Uterus (tissue), 4 donors: ENCODE measurements around the gene CACNA1C. TPM values are rescaled to one million over a fixed set of nuclear protein-coding genes. Genes with fewer than 3 reads are reported as not detected.
A peak's percentile ranks its signal among the peaks of the same experiment; 100 is the strongest.

Experiments used
- DNase-seq, 2 donors: peaks; one replicate each; pipeline ENCODE4 v3.0.0-alpha.2; 2019 to 2020
- H3K27ac ChIP-seq, 2 donors: fragments of 200-600 bp; sonication (generic); 1 replicate in 1 of 2; 2 replicates in 1 of 2; pipeline ENCODE4 v1.5.1; 2016 to 2018
- H3K27me3 ChIP-seq, 2 donors: fragments of 200-600 bp; sonication (generic); one replicate each; pipeline ENCODE4 v1.5.1; 2018 to 2019; ENCODE audit warnings: control low read depth in 1 of 2
- H3K36me3 ChIP-seq, 2 donors: fragments of 200-600 bp; sonication (generic); one replicate each; pipeline ENCODE4 v1.5.1; 2019; ENCODE audit warnings: control low read depth in 1 of 2
- H3K4me1 ChIP-seq, 2 donors: fragments of 200-600 bp; sonication (generic); one replicate each; pipeline ENCODE4 v1.5.1; 2018 to 2019; ENCODE audit warnings: control low read depth in 1 of 2
- H3K4me3 ChIP-seq, 2 donors: fragments of 200-600 bp; sonication (generic); 1 replicate in 1 of 2; 2 replicates in 1 of 2; pipeline ENCODE4 v1.5.1; 2018 to 2019; ENCODE audit warnings: mild to moderate bottlenecking in 1 of 2
- H3K9me3 ChIP-seq, 2 donors: fragments of 200-600 bp; sonication (generic); one replicate each; pipeline ENCODE4 v1.5.1; 2019; ENCODE audit warnings: control low read depth in 1 of 2
- CTCF ChIP-seq, 4 experiments: fragments of 200-600 bp in 2 of 4; fragments of 450-650 bp in 2 of 4; sonication (generic) in 2 of 4; IDR thresholded peaks; one replicate each; pipeline ENCODE4 v1.5.1; 2016 to 2019; ENCODE audit warnings: antibody characterized with exemption in 4 of 4, mild to moderate bottlenecking in 2 of 4, moderate library complexity in 1 of 4
- POLR2A ChIP-seq, 2 donors: fragments of 450-650 bp; IDR thresholded peaks; one replicate each; pipeline ENCODE4 v1.6.1; 2016; ENCODE audit warnings: antibody characterized with exemption in 2 of 2, mild to moderate bottlenecking in 1 of 2, moderate library complexity in 1 of 2
- intact Hi-C: fragments of 100-400 bp; cut with DNase I; formaldehyde crosslinking; loops from one replicate; pipeline ENCODE4 v1.15.1; 2023; ENCODE audit warnings: low total_unique reads
- total RNA-seq, 4 donors: library from RNA; depleted of rRNA in 3 of 4; stranded (reverse); fragments of >200 nt in 3 of 4; gene quantifications; one replicate each; pipeline versions ENCODE4 v1.1.0 to v1.2.4, GENCODE V29; 2014 to 2023
- donor health status: DM: yes; HTN: yes; CAD: no.

Gene CACNA1C
- total RNA-seq, 4 donors from 2014 or later: 15.9 to 121 (median 32.1) TPM

- H3K9me3 ChIP-seq: no peaks in the 10 kb centered on the region
- DNase-seq: no peak
- no peak overlapping the region for H3K4me3 ChIP-seq
- H3K4me1 ChIP-seq: peaks cover 3 to 5% of the 10 kb centered on the region in 2 donors
- H3K27me3 ChIP-seq: no peaks in the 10 kb centered on the region
- TF ChIP-seq POLR2A (IDR thresholded peaks at IDR 0.05) (no peak), CTCF (IDR thresholded peaks at IDR 0.05) (no peak)
- no peaks in the 10 kb centered on the region for H3K36me3 ChIP-seq
- intact Hi-C loops: loop anchor here (10.0 kb wide), 2 partner anchors 216 to 526 kb away; no protein-coding TSS in a partner anchor
- peak overlapping the region; percentile 57 to 97 for H3K27ac ChIP-seq
Measured at GRCh38 chr12:2058837-2059236, 6.0 kb downstream of the CACNA1C start.

DNA sequence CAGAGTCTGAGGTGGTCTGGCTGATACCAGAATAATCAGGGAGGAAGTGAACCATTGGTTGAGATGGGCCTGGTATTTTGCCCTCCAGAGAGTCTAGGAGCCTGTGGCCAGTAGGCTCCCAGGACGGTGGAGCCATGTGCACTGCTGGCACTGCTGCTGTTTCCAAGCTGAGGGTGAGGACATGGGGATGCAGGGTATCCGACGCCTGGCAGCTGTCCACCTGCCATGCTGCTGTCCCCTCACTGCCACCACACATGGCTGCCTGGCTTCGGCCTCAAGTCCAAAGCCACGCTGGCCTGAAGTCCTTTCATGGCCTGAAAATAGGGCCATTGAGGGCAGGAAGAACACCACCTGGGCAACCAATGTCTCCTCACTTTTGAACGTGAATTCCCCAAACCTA lies 8.6 kb downstream of the CACNA1C start:
- DNase-seq: no peak
- H3K36me3 ChIP-seq: no peaks in the 10 kb centered on the region
- peaks cover 3 to 9% of the 10 kb centered on the region in 2 donors for H3K4me1 ChIP-seq
- TF ChIP-seq CTCF (IDR thresholded peaks at IDR 0.05) (no peak), POLR2A (IDR thresholded peaks at IDR 0.05) (no peak)
- no peak overlapping the region for H3K4me3 ChIP-seq
- intact Hi-C loops: loop anchor here (10.0 kb wide), 1 partner anchor 93 kb away; no protein-coding TSS in a partner anchor
- H3K27me3 ChIP-seq: no peaks in the 10 kb centered on the region
- no peak overlapping the region for H3K27ac ChIP-seq
- H3K9me3 ChIP-seq: no peaks in the 10 kb centered on the region

DNA sequence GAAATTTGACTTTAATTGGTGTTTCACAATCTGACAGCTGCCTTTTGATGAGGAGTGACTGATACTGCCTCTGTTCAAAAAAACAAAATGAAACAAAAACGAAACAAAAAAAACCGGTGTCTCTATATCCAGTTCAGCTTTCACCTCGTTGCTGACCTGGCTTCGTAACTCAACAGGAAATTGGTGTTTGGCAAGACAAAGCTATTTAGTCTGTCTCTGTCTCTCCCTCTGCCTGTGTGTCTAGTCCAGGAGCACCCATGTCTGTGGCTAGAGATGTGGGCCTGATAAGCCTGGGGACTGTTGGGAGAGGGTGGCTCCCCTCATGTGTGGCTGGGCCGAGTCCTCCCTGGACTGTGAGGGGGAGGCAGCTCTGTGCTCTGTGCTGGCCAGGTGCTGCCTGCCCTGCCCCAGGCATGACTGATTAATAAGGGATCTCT lies 11.3 kb downstream of the CACNA1C start:
- Histone ChIP-seq H3K4me1 (peaks cover 0 to 4% of the 10 kb centered on the region in 2 donors), H3K27ac (peak overlapping the region; percentile 71 to 74), H3K9me3 (no peaks in the 10 kb centered on the region), H3K27me3 (no peaks in the 10 kb centered on the region), H3K4me3 (peak overlapping the region in 1 of 2 donors; percentile 8), H3K36me3 (no peaks in the 10 kb centered on the region)
- TF ChIP-seq POLR2A (IDR thresholded peaks at IDR 0.05) (no peak), CTCF (IDR thresholded peaks at IDR 0.05) (no peak)
- DNase-seq: no peak
- intact Hi-C loops: loop anchor here (10.0 kb wide), 1 partner anchor 91 kb away; no protein-coding TSS in a partner anchor

DNA sequence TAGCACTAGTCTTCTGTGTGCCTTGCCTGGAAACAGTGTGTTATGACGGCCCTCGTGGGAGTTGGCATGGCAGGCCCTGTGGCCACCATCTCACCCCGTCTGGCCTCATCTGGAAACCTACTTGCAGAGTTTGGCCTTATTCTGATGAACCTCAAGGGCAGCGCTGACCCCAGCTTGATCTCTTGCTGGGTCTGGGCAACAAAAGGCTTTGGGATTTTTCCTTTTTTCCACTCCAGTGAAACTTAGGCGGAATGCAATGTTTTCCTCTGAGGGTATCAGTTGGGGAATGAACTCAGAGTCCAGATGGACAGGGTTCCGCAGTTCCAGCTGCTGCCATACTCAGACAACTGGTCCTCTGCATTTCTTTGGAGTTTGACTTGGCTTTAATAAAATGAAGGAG lies 15.9 kb downstream of the CACNA1C start:
- no peak for TF ChIP-seq CTCF (IDR thresholded peaks at IDR 0.05)
- no peak for TF ChIP-seq POLR2A (IDR thresholded peaks at IDR 0.05)
- peaks cover 4 to 6% of the 10 kb centered on the region in 2 donors for H3K4me1 ChIP-seq
- no peaks in the 10 kb centered on the region for H3K27me3 ChIP-seq
- intact Hi-C loops: loop anchor here (10.0 kb wide), 1 partner anchor 86 kb away; no protein-coding TSS in a partner anchor
- no peaks in the 10 kb centered on the region for H3K36me3 ChIP-seq
- no peak overlapping the region for H3K4me3 ChIP-seq
- no peak overlapping the region for H3K27ac ChIP-seq
- DNase-seq: no peak
- H3K9me3 ChIP-seq: peaks cover 0 to 9% of the 10 kb centered on the region in 2 donors

DNA sequence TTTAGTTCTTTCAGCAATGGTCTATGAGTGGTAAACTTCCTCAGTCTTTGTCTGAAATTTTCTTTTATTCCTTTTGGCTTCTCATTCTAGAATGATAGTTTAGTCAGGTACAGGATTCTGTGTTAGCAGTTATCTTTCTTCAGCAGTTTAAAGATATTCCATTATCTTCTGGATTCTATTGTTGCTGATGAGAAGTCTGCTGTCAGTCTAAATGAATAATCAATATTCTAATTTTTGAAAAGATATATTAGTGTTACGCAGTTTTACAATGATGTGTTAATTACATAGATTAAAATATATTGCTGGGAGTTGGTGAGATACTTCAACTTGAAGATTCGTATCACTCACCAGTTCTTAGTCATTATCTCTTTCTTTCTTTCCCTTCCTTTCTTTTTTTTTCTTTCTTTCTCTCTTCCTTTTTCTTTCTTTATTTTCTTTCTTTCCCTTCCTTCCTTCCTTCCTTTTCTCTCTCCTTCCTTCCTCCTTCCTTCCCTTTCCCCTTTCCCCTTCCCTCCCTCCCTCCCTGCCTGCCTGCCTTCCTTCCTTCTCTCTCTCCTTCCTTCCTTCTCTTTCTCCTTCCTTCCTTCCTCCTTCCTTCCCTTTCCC lies 17.8 kb downstream of the CACNA1C start:
- no peak for DNase-seq
- peaks cover 4 to 8% of the 10 kb centered on the region in 2 donors for H3K4me1 ChIP-seq
- intact Hi-C loops: no loop called here

More for the DNA sequence above, 17.8 kb downstream of the CACNA1C start:
- Histone ChIP-seq H3K9me3 (peaks cover 0 to 9% of the 10 kb centered on the region in 2 donors), H3K27me3 (no peaks in the 10 kb centered on the region), H3K36me3 (no peaks in the 10 kb centered on the region), H3K4me3 (no peak overlapping the region), H3K27ac (no peak overlapping the region)
- TF ChIP-seq CTCF (IDR thresholded peaks at IDR 0.05) (no peak), POLR2A (IDR thresholded peaks at IDR 0.05) (no peak)
